Mesenchymal stem cell (in vitro differentiated cells and primary cell): ENCODE measurements around the gene CIB2.

ENCODE experiments used
- DNase-seq: peaks from one replicate; pipeline ENCODE4 v3.0.0-alpha.2; 2013
- H2AFZ ChIP-seq: one replicate; pipeline ENCODE4 v1.6.1; 2013; ENCODE audit warnings: low read depth, mild to moderate bottlenecking, control low read depth, inconsistent platforms, low read length, moderate library complexity
- H2AK5ac ChIP-seq: 2 replicates; pipeline ENCODE4 v1.6.1; 2013; ENCODE audit warnings: low read length, moderate library complexity, mild to moderate bottlenecking, inconsistent platforms; ENCODE audit not compliant: severe bottlenecking
- H2BK120ac ChIP-seq: one replicate; pipeline ENCODE4 v1.6.1; 2013; ENCODE audit warnings: low read depth, mild to moderate bottlenecking, inconsistent platforms, low read length, moderate library complexity
- H2BK12ac ChIP-seq, 2 experiments: one replicate each; pipeline ENCODE4 v1.6.1; 2013; ENCODE audit warnings: inconsistent platforms in 2 of 2, low read length in 2 of 2, mild to moderate bottlenecking in 2 of 2, moderate library complexity in 2 of 2, control low read depth in 1 of 2
- H2BK15ac ChIP-seq: one replicate; pipeline ENCODE4 v1.6.1; 2013; ENCODE audit warnings: mild to moderate bottlenecking, low read depth, inconsistent platforms; ENCODE audit not compliant: poor library complexity, severe bottlenecking
- H2BK5ac ChIP-seq: 2 replicates; pipeline ENCODE4 v1.6.1; 2013; ENCODE audit warnings: low read depth, mild to moderate bottlenecking, low read length, control low read depth, inconsistent platforms; ENCODE audit not compliant: poor library complexity, severe bottlenecking
- H3K14ac ChIP-seq, 2 experiments: one replicate each; pipeline ENCODE4 v1.6.1; 2013; ENCODE audit warnings: inconsistent platforms in 2 of 2, low read length in 2 of 2, control low read depth in 1 of 2, mild to moderate bottlenecking in 1 of 2, moderate library complexity in 1 of 2
- H3K18ac ChIP-seq, 2 experiments: one replicate each; pipeline ENCODE4 v1.6.1; 2013; ENCODE audit warnings: inconsistent platforms in 2 of 2, low read length in 2 of 2, control low read depth in 1 of 2, low read depth in 1 of 2, mild to moderate bottlenecking in 1 of 2
- H3K23ac ChIP-seq, 2 experiments: one replicate each; pipeline ENCODE4 v1.6.1; 2013; ENCODE audit warnings: inconsistent platforms in 2 of 2, low read length in 2 of 2, mild to moderate bottlenecking in 2 of 2, moderate library complexity in 2 of 2, control low read depth in 1 of 2
- H3K27ac ChIP-seq: 2 replicates; pipeline ENCODE4 v1.5.1; 2013; ENCODE audit warnings: mild to moderate bottlenecking, moderate library complexity, low read length, control low read depth, inconsistent platforms; ENCODE audit not compliant: poor library complexity, severe bottlenecking
- H3K27me3 ChIP-seq, 2 experiments: 2 replicates each; pipeline versions ENCODE4 v1.6.1 to v1.7.0; 2013; ENCODE audit warnings: low read length in 2 of 2, mild to moderate bottlenecking in 2 of 2, moderate library complexity in 2 of 2, control low read depth in 1 of 2, inconsistent platforms in 1 of 2; ENCODE audit not compliant: control insufficient read depth in 1 of 2, insufficient read depth in 1 of 2
- H3K36me3 ChIP-seq, 2 experiments: 2 replicates each; pipeline versions ENCODE4 v1.6.1 to v1.7.0; 2013; ENCODE audit warnings: low read length in 2 of 2, control low read depth in 1 of 2, inconsistent platforms in 1 of 2, low read depth in 1 of 2, mild to moderate bottlenecking in 1 of 2; ENCODE audit not compliant: insufficient read depth in 2 of 2, control insufficient read depth in 1 of 2
- H3K4ac ChIP-seq, 2 experiments: one replicate each; pipeline ENCODE4 v1.6.1; 2013; ENCODE audit warnings: inconsistent platforms in 2 of 2, low read length in 2 of 2, mild to moderate bottlenecking in 2 of 2, moderate library complexity in 2 of 2, control low read depth in 1 of 2, low read depth in 1 of 2
- H3K4me1 ChIP-seq: 2 replicates; pipeline ENCODE4 v1.6.1; 2013; ENCODE audit warnings: low read depth, low read length, control low read depth; ENCODE audit not compliant: control insufficient read depth, insufficient read depth
- H3K4me2 ChIP-seq: 2 replicates; pipeline ENCODE4 v1.6.1; 2013; ENCODE audit warnings: low read length, mild to moderate bottlenecking, inconsistent platforms; ENCODE audit not compliant: poor library complexity, severe bottlenecking
- H3K4me3 ChIP-seq, 2 experiments: 2 replicates each; pipeline versions ENCODE4 v1.5.1 to v1.7.0; 2013; ENCODE audit warnings: low read length in 2 of 2, mild to moderate bottlenecking in 2 of 2, control low read depth in 1 of 2, low read depth in 1 of 2; ENCODE audit not compliant: insufficient read depth in 1 of 2
- H3K79me1 ChIP-seq: replicated peaks from 2 replicates; pipeline ENCODE4 v1.6.1; 2013; ENCODE audit warnings: mild to moderate bottlenecking, control low read depth, low read length, inconsistent platforms; ENCODE audit not compliant: poor library complexity, severe bottlenecking
- H3K9ac ChIP-seq: 2 replicates; pipeline ENCODE4 v1.7.0; 2013; ENCODE audit warnings: mild to moderate bottlenecking, low read length, moderate library complexity
- H3K9me3 ChIP-seq: 2 replicates; pipeline ENCODE4 v1.7.0; 2013; ENCODE audit warnings: mild to moderate bottlenecking, low read length; ENCODE audit not compliant: control insufficient read depth
- H4K8ac ChIP-seq: one replicate; pipeline ENCODE4 v1.6.1; 2013; ENCODE audit warnings: inconsistent platforms, mild to moderate bottlenecking, low read length, moderate library complexity
- H4K91ac ChIP-seq: one replicate; pipeline ENCODE4 v1.6.1; 2013; ENCODE audit warnings: mild to moderate bottlenecking, low read length, inconsistent platforms
- WGBS: methylation state at CpG from one replicate; pipeline ENCODE4 v1.1.7; 2013; ENCODE audit warnings: mixed read lengths; 5-methylcytosine and 5-hydroxymethylcytosine counted together

Gene CIB2

DNA sequence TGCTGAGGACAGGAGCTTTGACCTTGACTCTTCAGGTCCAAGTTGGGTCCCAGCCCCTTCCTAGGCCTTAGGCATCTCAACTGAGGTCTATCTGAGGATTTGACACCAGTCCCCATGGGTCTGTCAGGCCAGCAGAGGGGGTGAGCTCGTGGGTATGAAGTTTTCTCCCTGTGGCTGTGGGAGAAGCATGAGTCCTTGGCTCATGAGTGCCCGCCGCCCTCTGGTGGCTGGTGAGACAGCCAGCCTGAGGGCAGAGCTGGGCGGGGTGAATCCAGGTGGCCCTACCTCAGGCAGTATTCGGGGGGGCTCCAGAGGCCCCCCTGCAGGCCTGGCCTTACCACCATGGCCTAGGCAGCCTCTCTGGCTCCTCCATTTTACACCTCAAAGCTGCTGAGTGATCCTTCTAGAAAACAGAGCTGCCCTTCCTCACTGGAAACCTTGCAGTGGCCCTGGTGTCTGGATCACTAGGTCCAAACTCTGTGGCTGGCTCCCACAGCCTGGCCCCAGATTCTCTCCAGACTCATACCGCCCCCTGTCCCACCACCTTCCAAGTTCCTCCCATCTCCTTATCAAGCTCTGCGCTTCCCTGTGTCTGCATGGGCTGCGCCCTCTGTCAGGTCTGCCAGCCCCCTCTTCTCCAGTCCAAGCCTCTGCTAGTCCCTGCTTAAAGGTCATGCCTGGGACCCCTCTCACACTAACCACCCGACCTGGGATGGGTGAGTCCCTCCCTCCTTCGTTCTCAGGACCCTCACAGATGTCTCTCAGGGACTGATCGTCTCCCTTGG, 22.8 kb downstream of the CIB2 start:
- 38% methylated on average over 11 of the region's 11 CpGs for WGBS

DNA sequence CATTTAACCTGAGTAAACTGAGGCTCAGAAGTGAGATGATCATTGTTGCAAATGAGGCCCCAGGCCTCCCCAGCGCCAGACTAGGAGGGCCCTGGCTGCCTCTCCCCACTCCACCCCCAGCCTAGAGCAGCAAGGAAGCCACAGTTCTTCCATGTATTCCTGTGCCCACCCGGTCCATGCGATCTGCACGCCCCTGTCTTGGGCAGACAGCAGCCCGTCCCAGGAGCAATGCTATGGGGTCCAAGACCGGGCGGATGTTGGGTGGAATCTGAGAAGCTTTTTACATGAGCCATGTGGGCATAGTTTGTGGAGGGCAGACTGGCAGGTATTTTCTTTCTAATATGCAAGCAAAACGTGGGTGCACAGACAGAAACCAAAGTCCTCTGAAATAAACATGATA, 23.8 kb downstream of the CIB2 start:
- H4K91ac ChIP-seq, result peak overlapping the region; percentile 45
- H3K79me1 ChIP-seq, result no peaks in the 10 kb centered on the region
- H2BK15ac ChIP-seq, result peak overlapping the region; percentile 9
- H3K23ac ChIP-seq, result no peak overlapping the region
- H3K9me3 ChIP-seq, result no peaks in the 10 kb centered on the region
- peak overlapping the region; percentile 63 for H2AK5ac ChIP-seq
- H3K27ac ChIP-seq, result no peak overlapping the region
- no peak overlapping the region for H2BK5ac ChIP-seq
- H3K4me2 ChIP-seq, result no peak overlapping the region
- no peak overlapping the region for H2BK120ac ChIP-seq
- no peak overlapping the region for H3K9ac ChIP-seq
- H2BK12ac ChIP-seq, result no peak overlapping the region
- no peak overlapping the region for H3K4ac ChIP-seq
- H3K18ac ChIP-seq, result peak overlapping the region in 1 of 2 experiments; percentile 18
- 93% methylated on average over 8 of the region's 8 CpGs for WGBS
- no peak for DNase-seq
- H4K8ac ChIP-seq, result no peak overlapping the region
- H3K36me3 ChIP-seq, result peaks cover 0 to 16% of the 10 kb centered on the region in 2 experiments
- H3K4me1 ChIP-seq, result peaks cover 29% of the 10 kb centered on the region
- H3K27me3 ChIP-seq, result peaks cover 0 to 26% of the 10 kb centered on the region in 2 experiments
- no peak overlapping the region for H3K4me3 ChIP-seq
- H3K14ac ChIP-seq, result no peak overlapping the region
- H2AFZ ChIP-seq, result no peak overlapping the region

More for the DNA sequence above, 22.8 kb downstream of the CIB2 start:
- Histone ChIP-seq H3K27ac (no peak overlapping the region), H3K9ac (no peak overlapping the region), H3K14ac (no peak overlapping the region), H2BK12ac (no peak overlapping the region), H3K27me3 (peaks cover 0 to 18% of the 10 kb centered on the region in 2 experiments), H4K91ac (no peak overlapping the region), H3K4ac (no peak overlapping the region), H3K9me3 (no peaks in the 10 kb centered on the region), H2AFZ (no peak overlapping the region), H3K36me3 (peaks cover 0 to 16% of the 10 kb centered on the region in 2 experiments), H3K18ac (no peak overlapping the region), H2BK120ac (no peak overlapping the region), H3K79me1 (no peaks in the 10 kb centered on the region), H3K4me2 (no peak overlapping the region), H3K23ac (no peak overlapping the region), H2AK5ac (peak overlapping the region; percentile 55), H3K4me3 (no peak overlapping the region), H3K4me1 (peaks cover 29% of the 10 kb centered on the region), H4K8ac (no peak overlapping the region), H2BK5ac (no peak overlapping the region), H2BK15ac (no peak overlapping the region)
- DNase-seq, result peak; percentile 89

DNA sequence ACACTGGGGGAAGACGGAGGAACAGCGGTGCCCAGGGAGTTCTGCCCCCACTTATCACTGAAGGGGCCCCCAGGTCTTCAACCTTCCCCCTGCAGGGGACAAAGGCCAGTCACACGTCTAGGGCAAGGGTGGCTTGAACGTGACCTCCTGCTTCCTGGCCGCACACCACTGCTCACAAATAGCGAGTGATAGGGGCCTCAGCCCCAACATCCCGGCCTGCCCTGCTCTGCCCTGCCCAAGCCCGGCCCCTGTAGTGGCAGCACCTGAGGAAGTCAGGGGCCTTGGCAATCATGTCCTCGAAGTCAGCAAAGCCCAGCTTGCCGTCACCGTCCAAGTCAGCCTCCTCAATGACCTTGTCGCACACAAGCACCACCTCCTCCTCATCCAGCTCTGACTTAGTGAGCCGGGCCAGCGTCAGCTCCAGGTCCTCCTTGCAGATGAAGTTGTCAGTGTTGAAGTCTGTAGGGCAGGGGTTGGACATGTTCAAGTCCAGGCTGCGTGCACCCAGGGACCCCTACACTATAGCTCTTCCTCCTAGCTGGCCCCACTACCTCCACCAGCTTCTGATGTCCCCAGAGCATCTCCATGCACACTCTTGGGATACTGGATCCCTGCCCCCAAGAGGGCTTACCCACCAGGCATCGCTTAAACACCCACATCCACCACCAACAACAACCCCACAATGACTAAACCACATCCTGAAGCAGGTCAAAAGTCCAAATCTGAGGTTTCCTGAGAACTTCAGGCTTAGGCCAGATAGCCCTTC, 25.6 kb downstream of the CIB2 start:
- Histone ChIP-seq H3K79me1 (no peaks in the 10 kb centered on the region), H3K4me3 (no peak overlapping the region), H4K91ac (peak overlapping the region; percentile 57), H4K8ac (peak overlapping the region; percentile 12), H2BK120ac (peak overlapping the region; percentile 1), H3K27me3 (peaks cover 0 to 26% of the 10 kb centered on the region in 2 experiments), H2BK15ac (no peak overlapping the region), H3K4me1 (peaks cover 23% of the 10 kb centered on the region), H3K9ac (no peak overlapping the region), H3K9me3 (no peaks in the 10 kb centered on the region), H3K27ac (no peak overlapping the region), H3K14ac (peak overlapping the region in 1 of 2 experiments; percentile 46), H2BK5ac (no peak overlapping the region), H2AK5ac (peak overlapping the region; percentile 30), H3K36me3 (peaks cover 0 to 13% of the 10 kb centered on the region in 2 experiments), H2BK12ac (peak overlapping the region; percentile 49 to 68), H3K4ac (peak overlapping the region in 1 of 2 experiments; percentile 44), H3K18ac (peak overlapping the region in 1 of 2 experiments; percentile 67), H3K23ac (no peak overlapping the region), H3K4me2 (no peak overlapping the region), H2AFZ (no peak overlapping the region)
- WGBS, result 93% methylated on average over 16 of the region's 16 CpGs
- no peak for DNase-seq
